Choroid plexus epithelial cell (primary cell): ENCODE results near the gene TRPM4.

Source experiments
- DNase-seq: peaks from one replicate; pipeline ENCODE4 v3.0.0-alpha.2; 2010; ENCODE audit warnings: low read depth
- H3K4me3 ChIP-seq: 2 replicates; pipeline ENCODE4 v1.5.1; 2011; ENCODE audit warnings: low read depth, mild to moderate bottlenecking, control low read depth, low read length, moderate library complexity
- CTCF ChIP-seq: conservative IDR thresholded peaks from 2 replicates; pipeline ENCODE4 v1.5.1; 2011; ENCODE audit warnings: low read depth, mild to moderate bottlenecking, control low read depth, inconsistent platforms, low read length, moderate library complexity

Gene TRPM4

DNA sequence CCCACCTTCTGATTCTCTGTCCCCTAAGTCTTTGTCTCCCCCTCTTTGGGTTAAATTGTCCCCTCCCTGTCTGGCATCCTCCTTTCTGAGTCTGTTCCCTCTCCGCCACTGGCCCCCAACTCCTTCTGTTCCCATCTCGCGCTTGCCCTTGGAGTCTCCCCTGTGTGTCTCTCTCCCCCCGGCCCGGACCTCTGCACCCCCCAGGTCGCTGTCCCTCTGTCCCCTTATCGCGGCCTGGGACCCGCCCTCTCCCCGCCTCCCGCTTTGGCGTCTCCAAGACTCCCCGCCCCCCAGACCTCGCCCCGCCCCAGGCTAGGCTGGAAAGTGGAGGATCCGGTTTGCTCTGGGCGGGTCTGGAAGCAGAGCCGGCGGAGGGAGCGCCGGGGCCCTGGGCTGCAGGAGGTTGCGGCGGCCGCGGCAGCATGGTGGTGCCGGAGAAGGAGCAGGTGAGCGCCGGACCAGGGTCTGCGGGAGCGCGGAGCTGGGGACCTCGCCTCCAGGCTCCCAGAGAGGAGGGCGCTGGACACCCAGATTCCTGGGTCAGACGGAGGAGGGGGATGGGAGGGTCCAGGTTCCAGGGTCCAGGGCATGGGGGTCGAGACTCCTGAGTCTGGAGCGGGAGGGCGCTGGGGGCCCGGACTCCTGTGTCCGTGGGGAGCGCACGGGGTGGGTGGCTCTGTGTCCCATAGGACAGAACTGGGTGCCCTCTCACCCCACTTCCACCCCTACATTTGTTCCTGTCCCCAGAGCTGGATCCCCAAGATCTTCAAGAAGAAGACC lies at the start of gene TRPM4:
Gene TRPM4, plus strand, starts transcription at position 348 of the 780 bp plus-strand sequence. Its CDS starts 75 bp downstream, at position 423.
- H3K4me3 ChIP-seq = peak within 1 kb of the TSS; percentile 96
- no peak for TF ChIP-seq CTCF
- peak; percentile 79 for DNase-seq

GRCh38 chr19:49109051-49109450 lies 48.5 kb upstream of the TRPM4 start:
- no peak overlapping the region for H3K4me3 ChIP-seq
- no peak for TF ChIP-seq CTCF
- DNase-seq = no peak

DNA sequence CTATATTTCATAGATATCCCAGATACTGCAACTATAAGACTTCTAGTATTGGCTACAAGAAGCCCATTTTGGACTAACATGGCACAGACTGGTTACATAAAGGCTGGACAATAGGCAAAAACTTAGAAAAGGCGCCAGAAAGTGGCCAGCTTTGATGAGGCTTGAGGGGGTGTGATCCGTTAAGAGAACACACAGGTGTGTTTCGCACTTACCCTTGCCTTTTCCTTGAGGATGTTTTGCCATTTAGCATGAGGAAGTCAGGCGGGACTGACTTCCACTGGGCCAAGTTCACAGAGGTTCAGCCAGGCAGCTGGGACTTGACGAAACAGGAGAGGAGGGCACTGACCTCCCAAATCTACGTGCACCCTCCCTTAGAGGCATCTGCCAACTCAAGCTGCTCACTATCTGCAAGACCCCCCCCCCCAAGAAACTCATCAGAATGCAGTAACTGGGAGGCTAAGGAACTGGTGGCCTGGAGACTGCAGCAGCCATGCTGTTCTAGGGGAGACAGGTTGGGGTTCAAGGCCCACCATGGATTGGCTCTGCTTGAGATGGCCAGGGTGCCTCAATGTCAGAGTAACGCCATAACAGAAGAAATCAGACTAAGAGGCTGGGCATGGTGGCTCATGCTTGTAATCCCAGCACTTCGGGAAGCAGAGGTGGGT lies 47.9 kb upstream of the TRPM4 start:
- no peak for TF ChIP-seq CTCF

GRCh38 chr19:49110567-49110966 lies 47.0 kb upstream of the TRPM4 start:
- DNase-seq = peak; percentile 51
- no peak for TF ChIP-seq CTCF

More for the DNA sequence above, 47.9 kb upstream of the TRPM4 start:
- H3K4me3 ChIP-seq = no peak overlapping the region
- DNase-seq = no peak

DNA sequence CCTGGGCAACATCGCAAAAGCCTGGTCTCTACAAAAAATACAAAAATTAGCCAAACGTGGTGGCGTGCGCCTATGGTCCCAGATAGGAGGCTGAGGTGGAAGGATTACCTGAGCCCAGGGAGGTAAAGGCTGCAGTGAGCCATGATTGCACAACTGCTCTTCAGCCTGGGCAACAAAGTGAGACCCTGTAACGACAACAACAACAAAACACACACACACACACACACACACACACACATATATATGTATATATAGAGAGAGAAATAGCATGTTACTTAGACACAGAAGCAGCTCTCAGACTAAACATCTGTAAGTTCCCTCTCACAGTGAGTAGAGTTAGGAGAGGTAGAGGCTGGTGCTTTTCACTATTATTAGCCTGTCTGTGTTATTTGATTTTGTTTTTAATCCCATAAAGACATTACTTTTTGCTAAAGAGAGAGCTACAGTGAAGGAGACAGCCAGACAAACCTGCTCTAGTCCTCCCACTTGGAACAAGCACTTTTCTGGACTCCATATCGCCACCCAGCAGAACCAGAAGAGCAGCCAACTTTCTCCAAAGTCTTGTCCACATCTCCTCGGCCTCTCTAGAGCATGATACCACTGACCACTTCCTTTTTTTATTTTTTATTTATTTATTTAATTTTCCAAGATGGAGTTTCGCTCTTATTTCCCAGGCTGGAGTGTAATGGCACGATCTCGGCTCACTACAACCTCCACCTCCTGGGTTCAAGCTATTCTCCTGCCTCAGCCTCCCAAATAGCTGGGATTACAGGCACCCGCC lies 46.2 kb upstream of the TRPM4 start:
- DNase-seq = no peak
- H3K4me3 ChIP-seq = no peak overlapping the region
- no peak for TF ChIP-seq CTCF

More at GRCh38 chr19:49110567-49110966, 47.0 kb upstream of the TRPM4 start:
- H3K4me3 ChIP-seq = no peak overlapping the region

DNA sequence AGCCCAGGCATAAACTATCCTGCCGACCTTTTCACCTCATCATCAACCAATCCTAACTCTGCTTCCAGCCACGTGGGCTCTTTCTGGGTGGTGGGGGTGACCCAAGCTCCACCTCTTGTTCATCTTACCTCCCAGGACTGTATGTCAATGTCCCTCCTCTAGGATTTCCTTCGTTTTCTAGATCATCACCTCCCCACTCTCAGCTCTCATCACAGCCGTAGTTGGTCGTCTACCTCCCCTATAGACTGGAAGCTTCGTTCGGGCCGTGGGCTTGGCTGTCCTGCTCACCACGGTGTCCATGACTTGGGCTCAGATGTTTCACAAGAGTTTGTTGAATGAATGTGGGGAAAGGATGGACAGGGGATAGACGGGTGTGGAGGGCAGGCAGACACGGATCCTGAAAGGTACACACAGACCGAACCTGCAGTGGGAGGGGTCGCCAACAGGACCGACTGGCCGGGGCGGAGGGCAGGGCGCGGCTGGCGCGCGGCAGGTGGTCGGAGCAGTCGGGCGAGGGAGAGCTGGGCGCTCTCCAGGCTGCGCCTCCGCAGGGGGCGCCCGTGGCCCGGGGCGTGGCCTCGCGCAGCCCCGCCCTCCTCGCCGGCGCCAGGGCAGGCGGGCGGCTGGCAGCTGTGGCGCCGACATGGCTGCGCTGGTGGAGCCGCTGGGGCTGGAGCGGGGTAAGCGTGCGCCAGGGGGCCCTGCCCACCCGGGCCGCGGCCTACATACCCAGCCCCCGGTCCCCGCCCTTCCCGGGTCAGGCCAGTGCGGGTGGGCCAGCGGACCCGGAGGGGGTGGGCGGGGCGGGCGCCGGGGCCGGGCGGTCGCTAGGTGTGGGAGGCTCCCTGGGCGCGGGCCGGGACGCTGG lies 43.6 kb upstream of the TRPM4 start, which contains the start of gene LIN7B:
Gene LIN7B, plus strand, starts transcription at position 609 of the 868 bp plus-strand sequence. Its CDS starts 35 bp downstream, at position 644.
- peak; percentile 54 for DNase-seq
- peak within 1 kb of the TSS; percentile 79 for H3K4me3 ChIP-seq
- peak; percentile 3 for TF ChIP-seq CTCF
